Astrocyte (in vitro differentiated cells and primary cell): ENCODE measurements around the gene COL27A1. TPM values are rescaled to one million over a fixed set of nuclear protein-coding genes. Genes with fewer than 3 reads are reported as not detected.

Experiments
- DNase-seq: peaks from one replicate; pipeline ENCODE4 v3.0.0-alpha.2; 2010; ENCODE audit warnings: low read depth
- FAIRE-seq: peaks from 2 replicates; lab custom pipeline; 2011; peaks lifted over from hg19 to GRCh38; lab: Jason Lieb, UNC
- H2AFZ ChIP-seq: 2 replicates; pipeline ENCODE4 v1.6.0; 2012; ENCODE audit warnings: low read depth, low read length, inconsistent platforms
- H3K27ac ChIP-seq: 2 replicates; pipeline ENCODE4 v1.5.1; 2011; ENCODE audit warnings: low read depth, low read length, inconsistent platforms
- H3K27me3 ChIP-seq: 2 replicates; pipeline ENCODE4 v1.6.0; 2011; ENCODE audit warnings: low read length, inconsistent platforms; ENCODE audit not compliant: insufficient read depth
- H3K36me3 ChIP-seq: 2 replicates; pipeline ENCODE4 v1.5.1; 2011; ENCODE audit warnings: low read length, inconsistent platforms; ENCODE audit not compliant: insufficient read depth
- H3K4me1 ChIP-seq: 2 replicates; pipeline ENCODE4 v1.5.1; 2011; ENCODE audit warnings: low read length, inconsistent platforms; ENCODE audit not compliant: insufficient read depth
- H3K4me2 ChIP-seq: 2 replicates; pipeline ENCODE4 v1.6.0; 2012; ENCODE audit warnings: low read length, inconsistent platforms
- H3K4me3 ChIP-seq: 2 replicates; pipeline ENCODE4 v1.5.1; 2011; ENCODE audit warnings: low read depth, mild to moderate bottlenecking, low read length, inconsistent platforms; ENCODE audit not compliant: insufficient read depth
- H3K79me2 ChIP-seq: 2 replicates; pipeline ENCODE4 v1.6.0; 2012; ENCODE audit warnings: mild to moderate bottlenecking, low read length, inconsistent platforms; ENCODE audit not compliant: insufficient read depth
- H3K9ac ChIP-seq: 2 replicates; pipeline ENCODE4 v1.6.0; 2012; ENCODE audit warnings: mild to moderate bottlenecking, low read length, inconsistent platforms
- H3K9me3 ChIP-seq: 2 replicates; pipeline ENCODE4 v1.5.1; 2012; ENCODE audit warnings: low read depth, mild to moderate bottlenecking, low read length, inconsistent platforms; ENCODE audit not compliant: insufficient read depth
- H4K20me1 ChIP-seq: 2 replicates; pipeline ENCODE4 v1.6.0; 2012; ENCODE audit warnings: low read length, inconsistent platforms; ENCODE audit not compliant: insufficient read depth
- H3K27ac Mint-ChIP-seq: one replicate; pipeline ENCODE4 v1.8.0; 2021; ENCODE audit warnings: mild to moderate bottlenecking, mixed read lengths; ENCODE audit not compliant: unreplicated experiment
- H3K27me3 Mint-ChIP-seq: one replicate; pipeline ENCODE4 v1.8.0; 2021; ENCODE audit warnings: low read depth, mixed read lengths; ENCODE audit not compliant: unreplicated experiment
- H3K36me3 Mint-ChIP-seq: one replicate; pipeline ENCODE4 v1.8.0; 2021; ENCODE audit warnings: low read depth, mixed read lengths; ENCODE audit not compliant: unreplicated experiment
- H3K4me1 Mint-ChIP-seq: one replicate; pipeline ENCODE4 v1.8.0; 2021; ENCODE audit warnings: low read depth, mixed read lengths; ENCODE audit not compliant: unreplicated experiment
- H3K4me3 Mint-ChIP-seq: one replicate; pipeline ENCODE4 v1.8.0; 2021; ENCODE audit warnings: mild to moderate bottlenecking, moderate library complexity, mixed read lengths; ENCODE audit not compliant: unreplicated experiment
- H3K9me3 Mint-ChIP-seq: one replicate; pipeline ENCODE4 v1.8.0; 2021; ENCODE audit warnings: mild to moderate bottlenecking, mixed read lengths; ENCODE audit not compliant: unreplicated experiment
- EZH2 ChIP-seq: IDR thresholded peaks from 2 replicates; pipeline ENCODE4 v1.6.1; 2012; ENCODE audit warnings: mild to moderate bottlenecking, low read length, inconsistent platforms; ENCODE audit not compliant: insufficient read depth
- total RNA-seq: library from RNA; stranded (reverse); gene quantifications from 2 replicates; pipeline ENCODE4 v1.2.1, GENCODE V29; 2021
- TF ChIP-seq, protein P1 (sequence below): IDR thresholded peaks from 2 replicates; pipeline ENCODE4 v1.5.1; 2011; ENCODE audit warnings: low read depth, mild to moderate bottlenecking, inconsistent platforms, low read length, moderate library complexity; ENCODE audit not compliant: insufficient read depth

COL27A1 gene
- total RNA-seq, 1 donor from 2014 or later, result 31.2 TPM

DNA sequence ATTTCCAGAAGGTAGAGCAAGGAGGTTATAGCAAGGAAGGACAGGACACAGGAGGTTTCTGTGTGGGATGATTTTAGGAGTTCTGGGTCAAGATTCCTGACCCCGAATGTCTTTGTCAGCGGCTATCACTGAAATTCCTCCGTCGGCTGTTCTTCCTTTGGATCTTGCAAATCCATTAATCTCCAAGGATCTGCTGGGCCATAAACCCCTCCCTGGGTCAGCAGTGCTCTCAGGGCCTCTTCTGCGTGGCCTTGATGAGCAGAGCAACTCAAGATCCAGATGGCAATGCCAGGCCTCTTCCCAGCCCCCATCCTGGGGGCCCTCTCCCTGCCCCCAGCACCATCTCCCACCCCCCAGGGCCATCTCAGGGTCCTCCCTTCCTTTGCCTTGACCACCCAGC, 16.3 kb upstream of the COL27A1 start:
- FAIRE-seq (no peak), DNase-seq (no peak)
- H3K27me3 Mint-ChIP-seq, result peaks cover 76% of the 10 kb centered on the region
- Histone ChIP-seq H3K4me1 (no peaks in the 10 kb centered on the region), H3K27ac (no peak overlapping the region), H4K20me1 (no peaks in the 10 kb centered on the region), H3K4me2 (no peak overlapping the region), H3K4me3 (no peak overlapping the region), H3K79me2 (no peaks in the 10 kb centered on the region), H3K36me3 (no peaks in the 10 kb centered on the region), H3K9me3 (no peaks in the 10 kb centered on the region), H3K9ac (no peak overlapping the region), H2AFZ (no peak overlapping the region), H3K27me3 (peaks cover 35% of the 10 kb centered on the region)
- peaks cover 2% of the 10 kb centered on the region for H3K36me3 Mint-ChIP-seq
- H3K27ac Mint-ChIP-seq, result no peak overlapping the region
- peaks cover 2% of the 10 kb centered on the region for H3K4me1 Mint-ChIP-seq
- no peak overlapping the region for H3K4me3 Mint-ChIP-seq
- TF ChIP-seq, protein P1, sequence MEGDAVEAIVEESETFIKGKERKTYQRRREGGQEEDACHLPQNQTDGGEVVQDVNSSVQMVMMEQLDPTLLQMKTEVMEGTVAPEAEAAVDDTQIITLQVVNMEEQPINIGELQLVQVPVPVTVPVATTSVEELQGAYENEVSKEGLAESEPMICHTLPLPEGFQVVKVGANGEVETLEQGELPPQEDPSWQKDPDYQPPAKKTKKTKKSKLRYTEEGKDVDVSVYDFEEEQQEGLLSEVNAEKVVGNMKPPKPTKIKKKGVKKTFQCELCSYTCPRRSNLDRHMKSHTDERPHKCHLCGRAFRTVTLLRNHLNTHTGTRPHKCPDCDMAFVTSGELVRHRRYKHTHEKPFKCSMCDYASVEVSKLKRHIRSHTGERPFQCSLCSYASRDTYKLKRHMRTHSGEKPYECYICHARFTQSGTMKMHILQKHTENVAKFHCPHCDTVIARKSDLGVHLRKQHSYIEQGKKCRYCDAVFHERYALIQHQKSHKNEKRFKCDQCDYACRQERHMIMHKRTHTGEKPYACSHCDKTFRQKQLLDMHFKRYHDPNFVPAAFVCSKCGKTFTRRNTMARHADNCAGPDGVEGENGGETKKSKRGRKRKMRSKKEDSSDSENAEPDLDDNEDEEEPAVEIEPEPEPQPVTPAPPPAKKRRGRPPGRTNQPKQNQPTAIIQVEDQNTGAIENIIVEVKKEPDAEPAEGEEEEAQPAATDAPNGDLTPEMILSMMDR, result no peak
- TF ChIP-seq EZH2, result no peak
- peaks cover 3% of the 10 kb centered on the region for H3K9me3 Mint-ChIP-seq

DNA sequence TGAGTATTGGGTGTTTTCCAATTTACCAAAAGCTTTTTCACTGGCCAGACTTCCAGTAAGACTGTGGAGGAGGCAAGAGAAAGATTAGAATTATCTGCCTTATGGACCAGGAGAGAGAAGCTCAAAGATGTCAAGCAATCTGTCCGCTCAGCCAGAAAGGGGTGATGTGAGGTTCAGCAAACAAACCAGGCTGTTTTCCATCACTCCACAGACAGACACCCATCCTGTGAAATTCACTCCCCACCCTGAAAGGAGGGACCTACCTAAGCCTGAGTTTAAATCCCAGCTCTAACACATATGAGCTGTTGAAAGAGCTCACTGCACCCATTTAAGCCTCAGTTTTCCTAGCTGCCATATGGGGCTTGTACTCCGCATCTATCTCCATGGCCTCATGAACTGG, 14.9 kb upstream of the COL27A1 start:
- H3K4me1 ChIP-seq, result no peaks in the 10 kb centered on the region
- DNase-seq (no peak), FAIRE-seq (no peak)
- H3K4me3 ChIP-seq, result no peak overlapping the region
- no peak for TF ChIP-seq EZH2
- TF ChIP-seq, protein P1, result no peak
- peaks cover 3% of the 10 kb centered on the region for H3K9me3 Mint-ChIP-seq
- H3K27ac Mint-ChIP-seq, result no peak overlapping the region
- H3K9ac ChIP-seq, result no peak overlapping the region
- H3K36me3 Mint-ChIP-seq, result peaks cover 2% of the 10 kb centered on the region
- no peak overlapping the region for H2AFZ ChIP-seq
- peaks cover 41% of the 10 kb centered on the region for H3K27me3 ChIP-seq
- H3K4me3 Mint-ChIP-seq, result no peak overlapping the region
- no peak overlapping the region for H3K4me2 ChIP-seq
- no peaks in the 10 kb centered on the region for H3K4me1 Mint-ChIP-seq
- no peak overlapping the region for H3K27ac ChIP-seq
- no peaks in the 10 kb centered on the region for H3K9me3 ChIP-seq
- H3K79me2 ChIP-seq, result no peaks in the 10 kb centered on the region
- H3K27me3 Mint-ChIP-seq, result peaks cover 76% of the 10 kb centered on the region
- no peaks in the 10 kb centered on the region for H4K20me1 ChIP-seq
- no peaks in the 10 kb centered on the region for H3K36me3 ChIP-seq

GRCh38 chr9:114140850-114141249, 14.5 kb upstream of the COL27A1 start:
- Histone ChIP-seq H3K4me1 (no peaks in the 10 kb centered on the region), H2AFZ (no peak overlapping the region), H4K20me1 (no peaks in the 10 kb centered on the region), H3K27ac (no peak overlapping the region), H3K9me3 (no peaks in the 10 kb centered on the region), H3K36me3 (no peaks in the 10 kb centered on the region), H3K27me3 (peaks cover 44% of the 10 kb centered on the region), H3K79me2 (no peaks in the 10 kb centered on the region), H3K4me2 (no peak overlapping the region), H3K9ac (no peak overlapping the region), H3K4me3 (no peak overlapping the region)
- FAIRE-seq (no peak), DNase-seq (no peak)
- Mint-ChIP-seq H3K27ac (no peak overlapping the region), H3K4me1 (no peaks in the 10 kb centered on the region), H3K4me3 (no peak overlapping the region), H3K36me3 (peaks cover 2% of the 10 kb centered on the region), H3K9me3 (peaks cover 3% of the 10 kb centered on the region), H3K27me3 (peaks cover 74% of the 10 kb centered on the region)
- TF ChIP-seq EZH2, result no peak
- TF ChIP-seq, protein P1, result no peak
